HG03025 (cell line): ENCODE measurements around the gene BEND5.

Experiments
- ATAC-seq: cut with Tn5 transposase; IDR thresholded peaks from one replicate; pipeline ENCODE4 v1.9.1; 2021; ENCODE audit warnings: mild to moderate bottlenecking, moderate library complexity; ENCODE audit not compliant: unreplicated experiment, low FRiP score

BEND5 gene

DNA sequence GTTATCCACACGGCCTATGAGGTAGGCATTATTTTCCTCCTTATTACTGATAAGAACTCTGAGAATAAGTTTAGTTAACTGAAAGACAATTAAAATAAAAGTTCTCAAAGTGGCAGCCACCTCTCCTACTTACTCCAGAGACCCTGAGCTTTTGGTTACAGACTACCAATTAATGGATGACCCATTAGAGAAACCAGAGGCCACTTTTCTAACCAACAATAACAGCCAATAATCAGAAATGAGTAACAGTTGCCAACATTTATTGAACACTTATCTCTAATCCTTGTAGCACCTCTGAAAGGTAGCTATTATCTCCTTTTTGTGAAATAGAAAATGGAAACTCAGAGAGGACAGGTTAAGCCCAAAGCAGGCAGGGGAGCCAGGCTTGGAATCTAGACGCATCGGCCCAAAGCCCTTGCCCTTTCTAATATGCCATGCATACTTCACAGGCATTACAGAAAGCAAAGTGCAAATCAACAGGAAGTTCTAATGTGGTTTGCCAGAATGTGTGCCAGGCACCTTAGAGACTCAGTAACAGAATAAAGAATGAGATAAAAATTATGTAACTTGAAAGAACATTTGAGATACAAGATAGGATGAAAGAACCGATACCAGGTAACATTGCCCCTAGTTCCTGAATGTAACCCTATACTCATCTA is 50.0 kb downstream of the BEND5 start:
- no peak for ATAC-seq

DNA sequence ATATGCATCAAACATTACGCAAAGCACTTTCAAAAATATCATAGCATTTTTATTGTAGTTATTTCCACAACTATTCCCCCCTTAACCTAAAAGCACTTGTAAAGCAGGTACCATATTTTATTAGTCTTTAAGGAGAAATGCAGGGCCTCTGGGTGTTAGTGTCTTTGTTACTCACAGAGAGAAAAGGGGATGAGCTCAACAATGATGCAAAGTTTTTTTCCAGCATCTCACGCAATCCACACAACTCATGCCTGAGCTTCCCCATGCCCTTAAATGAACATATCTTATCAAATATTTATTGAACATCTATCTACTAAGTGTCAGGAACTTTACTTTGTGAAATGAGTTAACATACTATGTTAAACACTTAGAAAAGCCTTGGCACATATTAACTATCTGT is 50.6 kb downstream of the BEND5 start:
- no peak for ATAC-seq

DNA sequence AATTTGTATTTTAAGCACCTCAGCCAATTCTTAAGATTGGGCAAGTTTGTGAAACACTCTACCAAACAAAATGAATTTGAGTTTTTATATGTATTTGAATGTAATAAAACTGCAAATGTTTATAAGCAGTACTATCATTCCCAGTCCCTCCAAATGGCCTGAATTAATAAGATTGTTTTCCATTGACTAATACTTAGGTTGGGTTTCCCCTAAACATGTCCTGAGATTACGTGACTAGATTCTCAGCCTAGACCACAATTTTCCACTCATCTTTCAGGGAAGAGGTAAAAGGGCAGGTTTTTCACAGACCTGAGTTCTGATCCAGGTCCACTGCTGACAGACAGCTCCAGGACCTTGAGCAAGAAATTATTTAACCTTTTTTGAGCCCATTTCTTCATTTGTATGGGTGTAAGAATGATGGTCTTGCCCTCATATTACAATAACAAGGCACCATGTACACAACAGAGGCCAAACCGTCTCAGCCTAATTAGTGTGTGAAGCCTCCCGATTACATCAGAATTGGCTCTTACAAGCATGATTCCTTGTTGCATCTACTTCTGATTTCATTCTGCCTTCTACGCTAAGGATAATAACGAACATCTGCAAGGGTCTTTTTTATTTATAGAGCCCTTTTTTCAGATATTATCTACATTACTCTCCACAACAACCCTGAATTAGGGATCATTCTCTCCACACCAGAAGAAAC is 51.2 kb downstream of the BEND5 start:
- no peak for ATAC-seq

- ATAC-seq: no peak
Measured at GRCh38 chr1:48720929-48721328, 55.8 kb downstream of the BEND5 start.

GRCh38 chr1:48718705-48719104 is 58.0 kb downstream of the BEND5 start:
- no peak for ATAC-seq

DNA sequence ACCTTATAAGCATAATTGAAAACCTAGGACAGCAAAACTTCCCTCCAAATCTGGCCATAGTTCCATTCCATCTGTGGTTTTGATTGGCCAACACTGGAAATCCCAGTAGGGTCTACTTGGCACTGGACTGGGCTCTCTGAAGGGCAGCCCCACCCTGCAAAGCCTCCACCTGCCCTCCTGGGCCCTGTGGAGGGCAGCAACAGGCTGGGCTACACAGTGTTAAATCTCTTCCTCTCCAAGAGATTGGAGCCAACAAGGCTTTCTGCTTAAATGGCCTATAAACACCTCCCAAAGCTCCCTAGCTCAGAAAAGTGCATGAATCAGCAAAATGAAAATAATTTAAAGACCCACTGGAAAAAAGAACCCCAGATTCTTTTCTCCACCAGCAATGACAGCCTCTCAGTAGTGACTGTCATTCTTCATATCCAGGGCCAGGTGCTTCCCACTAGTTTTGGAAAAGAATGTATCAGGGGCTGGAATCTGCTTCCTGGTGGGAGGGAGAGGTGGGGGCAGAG is 58.5 kb downstream of the BEND5 start:
- no peak for ATAC-seq

GRCh38 chr1:48717082-48717481 is 59.6 kb downstream of the BEND5 start:
- no peak for ATAC-seq

GRCh38 chr1:48715921-48716320 is 60.8 kb downstream of the BEND5 start:
- ATAC-seq: no peak

- ATAC-seq: no peak
Measured at GRCh38 chr1:48710915-48711314, 65.8 kb downstream of the BEND5 start.

DNA sequence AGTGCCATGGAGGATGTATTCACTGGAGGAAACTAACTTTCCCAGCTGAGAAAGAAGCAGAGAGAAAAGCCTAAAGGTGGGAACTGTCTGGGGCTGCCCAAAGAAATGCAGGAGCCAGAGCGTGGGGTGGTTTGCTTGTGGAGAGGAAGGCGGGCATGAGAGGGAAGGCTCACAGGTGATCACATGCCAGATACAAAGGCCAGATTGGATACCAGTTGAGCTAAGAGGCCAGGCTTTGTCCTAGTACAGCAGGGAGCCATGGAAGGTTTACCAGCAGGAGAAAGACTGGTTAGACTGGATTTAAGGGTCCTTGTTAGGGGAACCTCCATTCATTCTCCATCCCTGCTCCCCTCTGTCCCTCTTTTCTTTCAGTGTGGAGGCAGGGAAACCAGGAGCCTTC is 66.4 kb downstream of the BEND5 start:
- ATAC-seq: no peak

GRCh38 chr1:48704736-48705135 is 72.0 kb downstream of the BEND5 start:
- no peak for ATAC-seq

GRCh38 chr1:48701445-48701844 is 75.2 kb downstream of the BEND5 start:
- ATAC-seq: no peak

DNA sequence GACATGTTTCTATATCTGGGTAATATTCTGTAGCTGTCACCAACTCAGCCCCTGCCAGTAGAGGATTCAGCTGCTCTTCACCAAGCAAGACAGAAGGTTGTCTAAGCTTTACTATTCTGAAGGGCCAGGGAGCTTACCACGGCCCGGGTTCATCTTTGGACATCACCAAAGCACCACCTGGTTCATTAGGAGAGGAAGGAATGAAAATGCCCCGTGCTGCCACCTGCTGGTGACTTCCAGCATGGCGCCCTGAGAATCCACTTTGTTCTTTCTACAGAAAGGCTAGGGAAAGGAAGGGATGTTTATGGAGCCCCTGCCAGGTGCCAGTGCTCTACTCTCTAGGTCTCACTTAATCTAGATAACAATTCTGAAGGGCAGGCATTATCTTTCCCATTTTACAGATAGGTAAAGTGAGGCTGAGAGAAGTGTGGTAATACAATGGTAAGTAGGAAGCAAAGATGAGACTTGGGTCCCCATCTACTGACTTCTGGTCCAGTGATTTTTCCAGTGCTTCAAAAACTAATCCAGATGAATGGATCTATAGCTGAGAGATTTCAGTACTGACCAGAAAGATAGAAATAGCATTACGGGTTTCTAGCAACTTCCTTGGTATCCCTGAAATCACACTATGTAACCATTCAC is 79.5 kb downstream of the BEND5 start:
- peak; percentile 60 for ATAC-seq

DNA sequence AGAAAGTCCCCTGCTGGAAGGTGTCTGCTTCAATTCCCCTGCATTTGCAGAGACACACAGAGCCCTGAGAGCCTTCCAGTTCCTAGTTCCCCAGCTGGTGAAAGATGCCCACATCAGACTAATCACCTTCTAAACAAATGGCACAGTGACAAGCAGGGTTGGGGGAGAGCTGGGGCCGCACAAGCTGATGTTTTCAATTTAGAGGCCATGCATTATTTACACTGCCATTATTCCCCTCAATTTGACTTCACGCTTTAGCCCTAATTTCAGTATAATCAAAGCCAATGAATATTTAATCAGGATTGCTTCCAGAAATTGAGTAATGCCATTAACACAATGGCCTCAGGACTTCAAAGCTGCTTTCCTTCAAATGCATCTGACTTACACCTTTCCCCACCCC is 81.5 kb downstream of the BEND5 start:
- ATAC-seq: no peak

GRCh38 chr1:48693674-48694320 is 82.9 kb downstream of the BEND5 start:
- no peak for ATAC-seq

- no peak for ATAC-seq
Measured at GRCh38 chr1:48693180-48693579, 83.5 kb downstream of the BEND5 start.

- no peak for ATAC-seq
Measured at GRCh38 chr1:48692235-48692634, 84.5 kb downstream of the BEND5 start.

GRCh38 chr1:48691429-48692001 is 85.2 kb downstream of the BEND5 start:
- no peak for ATAC-seq

DNA sequence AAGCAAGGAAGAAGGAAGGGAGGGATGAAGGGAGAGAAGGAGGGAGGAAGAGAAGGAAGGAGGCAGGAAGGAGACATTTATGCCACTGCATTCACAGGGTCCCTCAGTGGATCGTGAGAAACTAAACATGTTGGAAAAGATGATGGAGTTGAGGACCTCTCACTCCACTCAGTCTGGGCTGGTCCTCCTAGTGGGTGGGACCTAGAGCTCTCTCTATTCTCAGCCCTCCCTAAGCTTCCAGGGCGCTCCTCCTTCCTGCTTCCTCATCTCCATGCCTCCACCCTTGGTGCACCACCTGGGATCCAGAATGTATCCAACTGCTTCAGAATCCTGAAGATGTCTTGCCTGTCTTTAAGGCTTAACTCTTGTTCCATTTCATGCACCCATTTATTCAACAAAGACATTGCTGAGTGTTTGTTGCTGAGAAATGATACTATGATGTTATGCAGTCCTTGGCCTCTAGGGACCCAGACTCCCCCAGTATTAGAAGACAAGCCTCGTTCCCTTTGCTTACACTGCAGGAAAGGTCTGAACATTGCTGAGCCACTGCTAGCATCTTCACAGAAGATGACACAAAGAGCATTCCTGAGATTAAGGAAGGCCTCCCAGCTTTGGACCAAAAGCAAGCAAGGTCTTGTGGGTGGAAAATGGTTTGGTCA is 88.5 kb downstream of the BEND5 start:
- no peak for ATAC-seq

DNA sequence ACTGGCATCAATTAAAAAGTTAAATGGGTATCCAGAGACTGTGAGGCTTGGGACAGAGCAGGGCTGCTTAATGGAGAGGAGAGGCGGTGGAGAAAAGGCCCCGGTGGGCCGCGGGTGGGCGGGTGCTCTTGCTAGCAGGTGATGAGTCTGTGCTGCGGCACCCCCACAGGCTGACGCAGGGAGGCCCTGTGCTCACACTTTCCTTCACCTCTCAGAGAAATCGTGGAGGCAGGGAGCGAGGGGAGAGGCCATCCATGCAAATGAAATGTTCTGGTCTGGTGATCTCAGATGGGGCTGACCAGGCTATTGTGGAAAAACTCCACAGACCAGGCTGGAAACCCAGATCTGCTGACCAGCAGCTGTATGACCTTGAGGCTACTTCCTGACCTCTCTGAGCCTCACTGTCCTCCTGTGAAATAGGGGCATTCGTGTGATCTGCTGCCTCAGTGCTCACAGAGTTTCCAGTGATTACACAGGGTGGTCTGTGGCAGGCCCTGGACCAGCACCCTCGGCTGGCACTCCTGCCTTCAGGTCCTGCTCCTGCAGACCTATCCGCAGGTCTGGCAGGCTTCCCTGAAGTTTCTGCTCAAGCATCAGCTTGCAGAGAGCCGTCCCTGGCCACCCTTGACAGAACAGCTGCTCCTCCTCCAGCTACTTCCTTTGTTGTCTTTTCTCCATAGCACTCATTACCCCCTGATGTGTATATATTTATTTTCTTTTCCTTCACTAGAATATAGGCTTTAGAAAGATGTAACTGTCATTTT is 89.2 kb downstream of the BEND5 start:
- ATAC-seq: no peak
